ES-I3 (cell line): ENCODE measurements around the gene KRT15.

ENCODE experiments used
- H3K36me3 ChIP-seq: 2 replicates; pipeline ENCODE4 v1.6.1; 2013; ENCODE audit warnings: mild to moderate bottlenecking, low read length, control low read depth, moderate library complexity; ENCODE audit not compliant: insufficient read depth
- H3K4me1 ChIP-seq: 2 replicates; pipeline ENCODE4 v1.6.1; 2013; ENCODE audit warnings: mild to moderate bottlenecking, control low read depth, low read length; ENCODE audit not compliant: insufficient read depth
- H3K9ac ChIP-seq: 2 replicates; pipeline ENCODE4 v1.6.1; 2013; ENCODE audit warnings: low read depth, mild to moderate bottlenecking, low read length, moderate library complexity
- H3K9me3 ChIP-seq: 2 replicates; pipeline ENCODE4 v1.6.1; 2013; ENCODE audit warnings: mild to moderate bottlenecking, low read length, moderate library complexity; ENCODE audit not compliant: control insufficient read depth, insufficient read depth

The KRT15 gene

DNA sequence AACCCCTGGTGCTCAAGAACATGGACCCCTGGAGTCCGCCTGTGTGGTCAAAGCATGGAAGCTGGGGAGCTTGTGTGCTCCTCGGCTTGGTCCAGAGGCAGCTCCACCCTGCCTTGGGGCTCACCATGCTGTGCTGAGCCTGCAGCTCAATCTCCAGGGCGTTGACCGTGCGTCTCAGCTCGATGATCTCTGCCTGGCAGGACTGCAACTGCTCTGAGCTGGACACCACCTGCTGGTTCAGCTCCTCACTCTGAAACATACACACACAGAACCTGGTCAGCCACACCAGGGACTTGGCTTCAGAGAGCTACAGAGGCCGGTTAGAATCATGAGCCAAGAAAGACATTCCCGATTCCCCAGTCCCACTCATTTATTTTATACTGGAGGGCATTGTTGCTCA lies 40.5 kb downstream of the KRT15 start:
- Histone ChIP-seq H3K4me1 (no peaks in the 10 kb centered on the region), H3K9me3 (no peaks in the 10 kb centered on the region), H3K9ac (no peak overlapping the region), H3K36me3 (no peaks in the 10 kb centered on the region)

DNA sequence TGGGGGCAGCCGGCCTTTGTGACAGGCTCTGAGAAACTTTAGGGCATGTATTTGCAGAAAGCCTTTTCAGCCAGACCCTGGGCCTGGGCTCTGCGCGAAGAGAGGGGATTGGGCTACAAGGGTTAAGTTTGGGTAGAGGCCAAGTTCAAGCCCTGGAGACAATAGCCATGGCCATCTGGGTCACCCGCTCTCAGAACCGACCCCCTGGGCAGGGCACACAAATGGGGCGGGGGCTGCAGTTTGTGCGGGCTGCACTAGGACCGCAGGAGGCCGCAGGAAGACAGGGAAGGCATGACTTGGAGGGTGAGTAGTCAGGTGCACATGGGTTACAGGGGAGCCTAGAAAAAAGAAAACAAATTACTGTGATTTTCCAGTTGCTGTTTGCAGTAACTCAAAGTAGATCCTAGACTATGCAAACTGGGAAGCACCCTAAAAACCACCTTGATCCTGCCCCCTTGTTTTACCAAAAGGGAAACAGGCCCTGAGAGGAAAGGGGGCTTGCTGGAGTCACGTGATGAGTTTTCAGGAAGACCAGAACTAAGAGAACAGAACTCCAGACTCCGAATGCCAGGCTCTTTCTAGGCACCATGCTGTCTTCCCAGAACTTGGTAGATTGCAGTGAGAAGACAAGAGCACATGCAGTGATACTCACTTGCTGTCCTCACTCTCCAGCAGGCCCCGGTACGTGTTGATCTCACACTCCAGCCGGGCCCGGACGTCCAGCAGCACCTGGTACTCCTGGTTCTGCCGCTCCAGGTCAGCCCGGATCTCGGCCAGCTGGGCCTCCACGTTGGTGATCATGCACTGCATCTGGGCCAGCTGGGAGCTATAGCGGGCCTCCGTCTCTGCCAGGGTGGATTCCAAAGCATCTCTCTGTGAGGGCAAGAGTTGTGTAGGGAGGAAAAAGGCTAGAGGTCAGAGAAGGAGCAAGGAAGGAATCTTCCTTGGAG lies 41.5 kb downstream of the KRT15 start:
- H3K4me1 ChIP-seq, result no peaks in the 10 kb centered on the region
- no peak overlapping the region for H3K9ac ChIP-seq
- H3K36me3 ChIP-seq, result no peaks in the 10 kb centered on the region
- H3K9me3 ChIP-seq, result no peaks in the 10 kb centered on the region

DNA sequence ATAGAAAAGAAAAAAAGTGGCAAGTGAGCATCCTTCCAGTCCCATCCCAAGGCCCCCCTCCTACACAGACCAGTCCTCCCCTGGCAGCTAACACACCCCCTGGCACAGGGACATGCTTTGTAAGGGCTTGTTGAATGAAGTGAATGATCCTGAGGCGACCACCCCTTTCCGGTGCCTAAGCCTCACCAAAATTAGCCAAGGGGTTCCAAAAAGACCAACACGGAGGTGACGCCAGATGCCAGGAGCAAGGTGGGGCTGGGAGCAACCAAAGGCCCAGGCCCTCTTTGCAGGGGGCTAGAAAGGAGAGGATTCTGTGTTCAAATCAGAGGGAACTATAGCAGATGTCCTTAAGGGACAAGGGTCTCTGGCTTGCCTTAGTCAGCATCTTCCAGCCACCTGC lies 43.3 kb downstream of the KRT15 start:
- no peaks in the 10 kb centered on the region for H3K9me3 ChIP-seq
- H3K36me3 ChIP-seq, result no peaks in the 10 kb centered on the region
- no peak overlapping the region for H3K9ac ChIP-seq
- H3K4me1 ChIP-seq, result no peaks in the 10 kb centered on the region

DNA sequence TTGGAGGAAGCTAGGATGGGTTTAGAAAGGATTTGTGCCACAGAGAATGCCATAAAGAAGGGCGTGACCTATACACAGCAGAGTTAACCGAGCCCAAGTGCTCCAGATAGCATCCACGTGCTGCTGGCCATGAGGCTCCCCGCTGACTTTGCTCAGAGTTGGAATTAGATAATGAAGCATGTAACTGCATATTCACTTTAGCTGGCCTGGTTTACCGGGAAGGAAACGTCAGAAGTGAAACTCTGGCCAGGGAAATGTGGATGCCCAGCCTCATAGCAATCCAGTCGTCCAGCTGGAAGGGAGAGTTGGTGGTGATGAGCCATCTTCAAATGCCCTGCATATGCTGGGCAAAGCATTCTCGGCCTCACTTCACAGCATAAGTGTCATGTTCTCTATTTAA lies 43.8 kb downstream of the KRT15 start:
- Histone ChIP-seq H3K9me3 (no peaks in the 10 kb centered on the region), H3K4me1 (no peaks in the 10 kb centered on the region), H3K9ac (no peak overlapping the region), H3K36me3 (no peaks in the 10 kb centered on the region)

DNA sequence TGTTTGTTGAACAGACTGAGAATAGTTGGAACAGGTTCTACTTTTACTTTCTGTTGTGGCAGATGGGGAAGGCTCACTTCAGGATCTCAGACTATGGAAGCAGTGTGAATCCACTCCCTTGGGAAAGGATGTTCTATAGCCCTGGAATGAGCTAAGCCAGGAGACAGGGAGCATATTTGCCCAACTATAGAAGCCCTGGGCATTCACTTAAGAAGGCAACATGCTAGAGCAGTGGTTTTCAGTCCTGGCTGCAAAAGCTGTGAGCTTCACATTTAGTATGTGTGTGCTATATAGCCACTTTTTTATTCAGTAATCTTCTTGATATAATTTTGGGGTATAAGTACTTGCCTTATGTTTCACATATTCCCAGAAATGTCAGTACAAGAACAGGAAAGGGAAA lies 50.3 kb downstream of the KRT15 start:
- no peaks in the 10 kb centered on the region for H3K9me3 ChIP-seq
- H3K9ac ChIP-seq, result no peak overlapping the region
- H3K4me1 ChIP-seq, result no peaks in the 10 kb centered on the region
- H3K36me3 ChIP-seq, result no peaks in the 10 kb centered on the region

DNA sequence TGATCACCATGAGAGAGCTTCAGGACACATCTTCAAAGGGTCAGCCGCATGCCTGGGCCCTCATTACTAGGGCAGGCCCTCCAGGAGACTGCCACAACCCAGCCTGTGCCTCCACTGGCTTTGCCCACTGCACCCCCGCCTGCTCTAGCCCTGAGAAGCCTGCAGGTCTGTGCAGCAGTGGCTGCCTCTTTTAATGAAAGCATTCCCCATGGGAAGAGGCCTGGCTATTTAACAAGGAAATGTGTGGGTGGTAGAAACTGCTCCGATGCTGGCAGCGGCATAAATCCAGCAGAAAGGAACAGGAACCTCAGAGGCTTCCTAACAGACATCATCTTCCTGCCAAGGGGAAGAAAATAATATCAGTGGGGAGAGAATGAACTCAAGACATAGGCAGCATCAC lies 51.1 kb downstream of the KRT15 start:
- no peak overlapping the region for H3K9ac ChIP-seq
- no peaks in the 10 kb centered on the region for H3K36me3 ChIP-seq
- H3K9me3 ChIP-seq, result no peaks in the 10 kb centered on the region
- no peaks in the 10 kb centered on the region for H3K4me1 ChIP-seq

DNA sequence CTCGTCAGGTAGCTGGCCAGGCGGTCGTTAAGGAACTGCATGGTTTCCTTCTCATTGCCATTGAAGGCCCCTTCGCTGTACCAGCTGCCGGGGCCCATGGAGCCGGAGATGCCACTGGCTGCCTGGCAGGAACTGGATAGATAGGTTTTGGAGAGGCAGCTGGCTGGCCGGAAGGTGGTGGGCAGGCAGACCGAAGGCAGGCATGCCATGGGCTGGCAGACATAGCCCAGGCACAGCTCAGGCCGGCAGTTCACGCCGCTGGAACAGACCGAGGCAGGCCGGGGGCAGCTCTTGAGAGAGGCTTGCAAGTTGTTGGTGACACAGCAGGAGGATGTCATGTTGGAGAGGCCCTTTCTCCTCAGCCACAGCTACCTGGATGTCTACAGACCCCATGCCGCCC lies 51.7 kb downstream of the KRT15 start, which contains the start of gene KRT32:
TSS of gene KRT32 (minus strand) at position 399 of the 400 bp plus-strand sequence. CDS start at position 338, 61 bp downstream.
- Histone ChIP-seq H3K4me1 (no peaks in the 10 kb centered on the region), H3K9me3 (no peaks in the 10 kb centered on the region), H3K9ac (no peak within 1 kb of the TSS), H3K36me3 (no peaks in the 10 kb centered on the region)

DNA sequence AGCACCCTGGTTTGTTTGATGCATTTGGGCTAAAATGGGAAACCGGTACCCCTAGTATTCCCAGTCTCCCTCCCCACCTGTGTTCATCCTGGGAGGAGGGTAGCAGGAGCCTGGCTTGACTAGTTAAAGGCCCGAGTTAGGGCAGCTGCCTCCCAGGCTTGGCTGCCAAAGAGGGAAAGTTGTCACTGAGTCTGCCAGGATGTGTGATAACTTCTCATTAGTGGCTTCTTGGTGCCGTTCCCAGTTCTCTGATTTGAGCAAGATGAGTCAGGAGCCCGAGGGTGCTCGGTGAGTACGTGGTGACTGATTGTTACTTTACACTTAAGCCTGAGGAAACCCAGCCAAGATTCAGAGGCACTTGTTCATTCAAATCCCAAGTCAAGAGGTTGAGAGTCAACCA lies 54.0 kb downstream of the KRT15 start:
- no peak overlapping the region for H3K9ac ChIP-seq
- no peaks in the 10 kb centered on the region for H3K36me3 ChIP-seq
- no peaks in the 10 kb centered on the region for H3K9me3 ChIP-seq
- H3K4me1 ChIP-seq, result no peaks in the 10 kb centered on the region

DNA sequence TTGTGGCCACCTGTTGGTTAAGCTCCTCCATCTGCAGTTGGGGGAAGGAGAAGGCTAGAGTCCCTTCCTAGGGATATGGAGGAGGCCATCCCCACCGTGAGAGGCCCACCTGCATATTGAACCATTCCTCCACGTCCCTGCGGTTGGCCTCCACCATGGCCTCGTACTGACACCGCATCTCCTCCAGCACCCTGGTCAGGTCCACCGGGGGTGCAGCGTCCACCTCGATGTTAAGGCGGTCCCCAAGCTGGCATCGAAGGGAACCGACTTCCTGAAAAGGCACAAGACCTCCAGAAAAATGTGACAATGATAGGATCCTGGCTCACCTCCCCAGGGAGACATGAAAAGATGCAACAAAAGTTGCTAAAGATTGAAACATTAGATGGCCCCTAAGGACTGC lies 54.5 kb downstream of the KRT15 start:
- Histone ChIP-seq H3K9ac (no peak overlapping the region), H3K4me1 (no peaks in the 10 kb centered on the region), H3K36me3 (no peaks in the 10 kb centered on the region), H3K9me3 (no peaks in the 10 kb centered on the region)

DNA sequence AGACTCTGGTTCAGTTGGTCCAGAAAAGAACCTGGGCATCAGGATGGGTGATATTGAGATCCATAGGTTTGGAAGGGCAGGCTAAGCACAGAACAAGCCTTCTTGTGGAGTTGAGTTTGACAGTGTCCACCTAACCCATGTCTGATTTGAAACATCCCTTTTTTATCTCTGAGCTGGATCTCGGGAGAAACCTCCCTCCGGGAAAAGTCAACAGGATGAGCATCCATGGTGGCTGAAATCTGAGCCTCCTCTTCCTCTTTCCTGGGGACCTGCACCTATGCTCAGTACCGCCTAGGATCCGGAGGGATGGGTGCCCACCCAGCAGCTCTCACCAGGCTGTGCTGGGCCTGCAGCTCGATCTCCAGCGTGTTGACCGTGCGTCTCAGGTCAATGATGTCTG lies 54.9 kb downstream of the KRT15 start:
- no peaks in the 10 kb centered on the region for H3K4me1 ChIP-seq
- no peaks in the 10 kb centered on the region for H3K36me3 ChIP-seq
- H3K9ac ChIP-seq, result no peak overlapping the region

More for the DNA sequence above, 54.9 kb downstream of the KRT15 start:
- H3K9me3 ChIP-seq, result no peaks in the 10 kb centered on the region
